ENCODE data around the gene HAAO. TPM values are rescaled to one million over a fixed set of nuclear protein-coding genes. Genes with fewer than 3 reads are reported as not detected.
A peak's percentile ranks its signal among the peaks of the same experiment; 100 is the strongest.

The HAAO gene
- total and polyA plus RNA-seq, 2 of the 13 experiments (the other 11 are each of a cell fraction or from before 2014, with no cell fraction given): 36.1 to 42.7 TPM

GRCh38 chr2:42795841-42796301 lies 3.5 kb upstream of the HAAO start:
- no TSS peak for BruUV-seq (replicated peaks)
- Histone ChIP-seq H3K27me3 (ENCODE audit: control insufficient read depth in 1 of 2, insufficient read depth in 2 of 2, low read length in 2 of 2) (no peaks in the 10 kb centered on the region; a peak in 1 of 5 replicates), H3K36me3 (replicated peaks in 1 of 2; ENCODE audit: control insufficient read depth in 1 of 2, insufficient read depth in 2 of 2, low read length in 2 of 2) (peaks cover 3% of the 10 kb centered on the region in 2 experiments; a peak in 1 of 5 replicates), H3K27ac (ENCODE audit: extremely low read length, insufficient read depth, low read length) (peak overlapping the region; percentile 28), H3K4me2 (ENCODE audit: low read depth, low read length) (peak overlapping the region; percentile 86), H2AFZ (ENCODE audit: low read length) (no peak overlapping the region), H3K9ac (ENCODE audit: insufficient read depth, low read depth, low read length) (no peak overlapping the region), H3K4me3 (replicated peaks in 1 of 3; ENCODE audit: insufficient read depth in 1 of 3, low read depth in 2 of 3, low read length in 3 of 3) (no peak overlapping the region), H3K4me1 (ENCODE audit: insufficient read depth, low read length) (peaks cover 41% of the 10 kb centered on the region), H3K79me2 (ENCODE audit: insufficient read depth, low read length) (peaks cover 50% of the 10 kb centered on the region), H3K9me3 (ENCODE audit: low read length) (no peaks in the 10 kb centered on the region), H4K20me1 (ENCODE audit: insufficient read depth, low read length) (no peaks in the 10 kb centered on the region)
- in situ Hi-C loops (cut with HindIII; ENCODE audit: extremely low pct_ligation_motif_present, low pct_unique_long_range_greater_than_20kb): no loop called here
- FAIRE-seq (no peak), DNase-seq (ENCODE audit: low spot score) (no peak), ATAC-seq (no peak)
- ChIA-PET CTCF (ENCODE audit: low intra/inter-chr PET ratio, low total read pairs) (interaction anchor here (1.2 kb wide), 1 partner anchor 14 kb away, joined by 5 read pairs; no protein-coding TSS in a partner anchor), POLR2A (interaction anchor here (1.0 to 9.3 kb wide), 5 partner anchors 8 to 1186 kb away, joined by 3 to 287 read pairs (median 13); no protein-coding TSS in a partner anchor)
- whole genome bisulfite sequencing (ENCODE audit: low lambda C conversion rate): 72% methylated on average over 3 of the region's 3 CpGs
- intact Hi-C loops (cut with micrococcal nuclease; ENCODE audit: unreplicated experiment): no loop called here
- no peak for TF ChIP-seq ZBTB43 (CRISPR knock-in tag; conservative IDR thresholded peaks at IDR 0.05)
- peak; percentile 33; the same call in 1 of the 2 replicates for TF ChIP-seq GATAD2A (CRISPR knock-in tag; IDR thresholded peaks at IDR 0.05)
- TF ChIP-seq DNMT3B (CRISPR knock-in tag; conservative IDR thresholded peaks at IDR 0.05): no peak
- TF ChIP-seq ZSCAN12 (CRISPR knock-in tag; IDR thresholded peaks at IDR 0.05): no peak
- peak; percentile 23; the same call in 1 of the 2 replicates for TF ChIP-seq GATAD1 (CRISPR knock-in tag; IDR thresholded peaks at IDR 0.05)
- TF ChIP-seq ZNF451 (CRISPR knock-in tag; IDR thresholded peaks at IDR 0.05): no peak
- TF ChIP-seq AKNA (CRISPR knock-in tag; IDR thresholded peaks at IDR 0.05; ENCODE audit: borderline replicate concordance): no peak
- TF ChIP-seq HNRNPK (IDR thresholded peaks at IDR 0.05; ENCODE audit: low read depth, low read length, poor library complexity, severe bottlenecking): no peak
- TF ChIP-seq TGIF2 (CRISPR knock-in tag; IDR thresholded peaks at IDR 0.05): no peak
- TF ChIP-seq ZNF605 (CRISPR knock-in tag; IDR thresholded peaks at IDR 0.05): no peak
- TF ChIP-seq JUND (CRISPR knock-in tag; IDR thresholded peaks at IDR 0.05): no peak
- no peak for TF ChIP-seq SIN3B (IDR thresholded peaks at IDR 0.05; ENCODE audit: low read length)
- TF ChIP-seq ZNF333 (CRISPR knock-in tag; IDR thresholded peaks at IDR 0.05; ENCODE audit: borderline replicate concordance): peak; percentile 94
- TF ChIP-seq RARA (CRISPR knock-in tag; IDR thresholded peaks at IDR 0.05): 0 out of 2 replicates have a peak, but pooled peaks have one; percentile 12
- TF ChIP-seq RBFOX2 (IDR thresholded peaks at IDR 0.05; ENCODE audit: low read depth, low read length): peak; percentile 1; the same call in 1 of the 2 replicates
- no peak for TF ChIP-seq STAT5B (CRISPR knock-in tag; IDR thresholded peaks at IDR 0.05)
- no peak for TF ChIP-seq ZNF484 (CRISPR knock-in tag; IDR thresholded peaks at IDR 0.05; ENCODE audit: borderline replicate concordance, low read depth)
- no peak for TF ChIP-seq ADNP (CRISPR knock-in tag; IDR thresholded peaks at IDR 0.05)
- TF ChIP-seq TFAP4 (IDR thresholded peaks at IDR 0.05; ENCODE audit: borderline replicate concordance, low read depth): peak; percentile 31; the same call in 1 of the 2 replicates
